GM19238 (cell line): ENCODE results near the gene DST.
A peak's percentile ranks its signal among the peaks of the same experiment; 100 is the strongest.
"Not testable (repeated sequence)": the region's sequence is repeated elsewhere in the genome, so short reads cannot be mapped to it uniquely, and the experiment has no call there.

Experiments
- DNase-seq: peaks from one replicate; pipeline ENCODE4 v3.0.0; 2011; ENCODE audit warnings: low spot score; ENCODE audit not compliant: insufficient read length

Gene DST

DNA sequence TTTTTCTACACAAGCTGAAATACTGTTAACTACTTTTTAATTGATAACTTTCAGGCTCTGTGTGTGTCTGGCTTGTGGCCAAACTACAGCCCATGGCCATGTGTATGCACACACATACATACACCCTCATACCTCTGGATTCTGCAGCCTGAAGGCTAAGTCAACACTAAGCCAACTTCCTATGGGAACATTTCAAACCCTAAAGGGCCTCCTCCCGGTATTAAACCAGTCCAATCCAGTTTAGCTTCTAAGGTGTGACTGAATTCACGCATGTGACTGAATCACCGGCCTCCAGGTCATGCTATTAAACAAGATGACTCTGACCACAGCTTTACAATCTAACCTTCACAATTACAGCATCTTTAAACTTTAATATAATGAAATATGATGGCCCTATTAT is 20.7 kb upstream of the DST start:
- no peak for DNase-seq

DNA sequence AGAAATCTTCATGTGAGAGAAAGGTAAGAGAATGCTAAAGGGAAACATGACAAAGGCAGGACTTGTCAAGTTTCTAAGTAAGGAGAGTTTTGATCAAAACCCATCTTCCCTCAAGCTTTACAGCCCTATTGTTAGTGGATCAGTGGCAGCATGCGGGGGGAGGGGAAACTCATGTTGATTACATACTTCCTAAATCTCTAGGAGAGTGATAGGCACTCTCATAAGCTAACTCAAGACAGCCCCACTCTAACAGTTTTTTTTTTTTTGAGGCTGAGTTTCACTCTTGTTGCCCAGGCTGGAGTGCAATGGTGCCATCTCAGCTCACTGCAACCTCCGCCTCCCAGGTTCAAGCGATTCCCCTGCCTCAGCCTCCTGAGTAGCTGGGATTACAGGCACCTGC is 18.6 kb upstream of the DST start:
- not testable (repeated sequence) for DNase-seq

DNA sequence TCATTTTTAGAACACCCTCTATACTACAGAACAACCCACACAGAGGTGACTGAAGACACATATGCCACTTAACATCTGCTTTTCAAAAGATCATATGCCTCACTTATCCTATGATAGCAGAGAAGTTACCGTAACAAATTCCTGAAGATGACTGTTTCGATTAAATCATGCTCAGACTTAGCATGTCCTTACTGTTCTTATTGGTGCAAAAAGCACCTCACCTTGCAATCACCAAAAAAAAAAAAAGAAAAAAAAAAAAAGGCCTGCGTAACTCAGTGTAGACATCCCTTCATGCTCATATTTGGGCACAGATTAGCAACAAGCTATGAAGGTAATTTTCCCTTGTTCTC is 17.7 kb upstream of the DST start:
- no peak for DNase-seq

DNA sequence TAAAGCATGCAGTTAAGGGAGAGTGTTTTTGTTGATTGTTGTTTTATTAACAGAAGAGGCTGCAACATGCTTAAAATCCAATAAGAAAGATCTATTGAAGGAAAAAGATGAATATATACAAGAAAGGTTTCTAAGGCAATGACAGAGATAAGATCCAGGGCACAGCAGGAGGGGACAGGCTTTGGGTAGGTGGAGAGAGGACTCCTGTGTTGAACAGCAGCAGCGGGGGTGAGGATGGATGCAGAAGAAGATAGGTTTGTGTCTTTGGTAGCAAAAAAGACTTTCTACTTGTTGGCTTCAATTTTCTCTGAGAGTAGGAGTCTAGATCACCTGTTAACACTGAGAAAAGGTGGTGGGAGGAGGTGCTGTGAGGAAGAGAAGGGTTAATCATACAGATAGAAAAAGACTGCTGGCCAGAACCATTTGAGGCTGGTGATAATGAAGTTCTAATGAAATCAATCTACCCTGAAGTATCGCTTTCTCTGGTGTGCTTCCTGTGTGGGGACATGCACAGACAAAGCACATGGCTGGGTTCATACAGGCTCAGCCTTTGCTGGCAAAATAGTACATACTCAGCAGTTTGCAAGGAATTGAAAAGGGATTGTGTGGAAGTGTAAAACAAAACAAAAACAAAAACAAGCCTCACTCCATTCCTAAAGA is 17.2 kb upstream of the DST start:
- peak; percentile 5 for DNase-seq

DNA sequence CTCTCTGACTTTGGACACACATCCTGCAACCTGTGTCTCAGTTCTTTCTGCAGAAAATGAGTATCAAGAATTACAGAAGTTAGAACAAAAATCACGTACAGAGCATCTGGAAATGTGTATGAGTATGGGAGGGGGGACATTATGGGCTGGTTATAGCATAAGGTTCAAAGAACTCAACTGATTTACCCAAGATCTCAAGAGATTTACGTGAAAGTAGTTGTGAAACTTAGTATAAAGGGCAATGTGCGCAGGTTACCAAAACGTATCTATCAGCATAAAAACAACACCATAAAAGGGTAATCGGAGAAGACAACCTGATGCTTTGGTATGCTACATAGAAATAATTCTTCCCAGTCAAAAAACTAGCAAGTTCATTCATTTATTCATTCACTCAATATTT is 15.6 kb upstream of the DST start:
- no peak for DNase-seq

DNA sequence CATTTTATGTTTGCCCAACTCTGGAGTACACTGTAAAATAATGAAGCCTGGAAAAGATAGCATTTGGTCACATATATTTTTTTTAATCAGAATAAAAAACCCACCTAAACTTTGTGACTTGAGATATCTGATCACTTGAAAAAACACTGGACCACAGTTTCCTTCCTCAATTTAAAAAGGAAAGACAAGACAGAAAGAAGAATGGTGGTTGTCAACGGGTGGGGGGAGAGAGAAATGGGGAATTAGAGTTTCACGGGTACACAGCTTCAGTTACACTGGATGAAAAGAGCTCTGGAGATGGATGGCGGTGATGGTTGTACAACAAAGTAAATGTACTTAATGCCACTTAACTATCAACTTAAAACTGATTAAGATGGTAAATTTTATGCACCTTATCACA is 14.7 kb upstream of the DST start:
- no peak for DNase-seq

DNA sequence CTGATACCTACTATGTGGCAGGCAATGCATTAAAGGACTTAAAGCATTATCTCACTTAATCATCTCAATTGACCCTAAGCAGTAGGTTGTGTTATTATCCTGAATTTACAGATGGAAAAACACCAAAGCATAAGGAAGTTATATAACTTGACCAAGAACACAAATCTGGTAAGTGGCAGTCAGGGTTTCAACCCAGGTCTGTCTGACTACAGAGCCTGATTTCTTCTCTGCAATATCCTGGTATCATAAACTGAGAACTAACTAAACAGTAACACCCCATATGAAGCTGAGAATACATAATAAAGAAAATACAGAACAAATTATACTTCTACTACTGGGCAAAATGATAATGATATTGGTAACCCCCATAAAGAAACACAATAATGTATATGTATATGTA is 13.8 kb upstream of the DST start:
- no peak for DNase-seq

DNA sequence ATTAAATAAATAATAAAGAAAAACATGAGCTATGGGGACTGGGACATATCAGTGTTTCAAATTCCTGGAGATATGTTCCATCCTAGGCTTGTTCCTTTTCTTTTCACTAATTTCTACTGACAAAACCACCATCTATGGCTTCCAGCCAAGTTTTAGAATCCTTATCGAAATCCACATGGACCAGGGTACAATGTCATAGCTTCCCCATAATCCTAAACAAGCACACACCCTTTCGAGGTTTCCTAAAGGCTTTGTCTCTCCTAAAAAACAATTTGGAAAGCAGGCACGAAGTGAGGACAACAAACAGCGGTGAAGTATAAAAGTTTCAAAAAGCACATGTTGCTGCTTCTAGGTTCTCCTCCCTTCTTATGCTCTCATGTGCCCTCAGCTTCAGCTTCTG is 13.3 kb upstream of the DST start:
- DNase-seq: no peak

DNA sequence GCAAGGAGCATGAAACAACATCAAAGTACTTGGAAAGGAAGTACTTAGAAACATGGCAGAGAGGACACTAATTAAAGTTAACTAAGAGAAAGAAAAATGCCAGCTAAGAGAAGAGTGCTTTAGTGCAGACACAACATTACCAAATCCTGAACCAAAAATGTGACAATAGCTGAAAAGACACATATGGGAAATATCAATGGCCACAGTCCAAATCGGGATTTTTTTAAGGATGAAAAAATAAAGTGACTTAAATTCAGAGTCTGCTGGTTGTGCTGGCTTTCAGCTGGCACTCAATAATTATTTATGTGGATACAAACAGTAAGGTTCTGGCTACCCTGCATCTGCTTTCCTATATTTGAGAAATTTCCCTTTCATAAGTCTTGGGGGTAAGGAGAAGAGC is 12.6 kb upstream of the DST start:
- DNase-seq: no peak

DNA sequence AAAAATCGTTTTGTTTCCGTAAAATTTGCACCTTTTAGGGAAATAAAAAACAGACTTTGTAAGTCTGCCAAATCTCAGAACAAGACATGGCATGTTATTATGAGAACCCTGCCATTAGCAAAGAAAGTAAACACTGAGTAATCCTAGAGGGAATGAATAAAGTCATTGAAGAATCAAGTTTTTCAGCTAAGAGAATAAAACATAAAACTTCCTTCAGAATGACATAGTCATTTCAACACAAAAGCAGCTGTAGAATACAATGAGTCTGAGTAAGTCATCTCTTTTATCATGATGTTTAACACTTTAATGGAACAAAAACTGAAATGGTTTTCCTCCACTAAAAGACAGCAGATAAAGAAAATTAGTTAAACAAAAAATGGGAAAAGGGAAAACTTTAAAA is 10.3 kb upstream of the DST start:
- DNase-seq: no peak

DNA sequence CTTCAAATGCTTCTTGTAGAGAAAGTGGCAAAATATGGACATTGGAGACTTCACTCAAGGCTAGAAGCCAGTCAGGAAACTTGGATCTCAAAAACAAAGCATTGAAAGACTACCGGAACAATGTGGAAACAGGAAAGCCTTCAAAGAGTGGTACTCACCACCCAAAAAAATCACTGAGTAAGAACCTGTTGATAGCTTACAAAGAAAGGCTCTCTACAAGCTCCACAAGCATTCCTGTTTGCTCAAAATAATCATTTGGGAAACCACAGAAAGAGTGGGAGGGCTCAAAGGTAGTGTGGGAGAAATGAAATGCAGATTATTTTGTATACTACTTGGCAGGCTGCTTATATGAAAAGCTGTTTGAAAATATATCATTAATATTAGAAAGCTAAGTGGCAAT is 9.5 kb upstream of the DST start:
- DNase-seq: no peak

DNA sequence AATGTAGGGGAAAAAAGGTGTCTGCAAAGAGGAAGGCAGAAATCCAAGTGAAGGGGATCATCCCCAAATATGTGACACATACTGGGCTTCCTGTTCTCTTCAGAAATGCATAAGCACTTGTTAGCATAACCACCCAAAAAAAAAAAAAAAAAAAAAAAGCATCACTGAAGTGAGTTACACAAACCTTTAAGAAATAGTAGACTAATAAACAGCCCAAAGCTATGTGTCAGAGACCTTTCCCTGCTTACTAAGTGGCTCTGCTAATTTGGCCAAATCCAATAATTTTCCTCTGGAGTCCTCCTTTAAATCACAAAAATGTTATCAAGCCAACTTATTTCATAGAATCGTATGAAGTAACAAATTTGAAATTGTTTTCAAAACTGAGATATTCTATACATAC is 7.5 kb upstream of the DST start:
- no peak for DNase-seq

DNA sequence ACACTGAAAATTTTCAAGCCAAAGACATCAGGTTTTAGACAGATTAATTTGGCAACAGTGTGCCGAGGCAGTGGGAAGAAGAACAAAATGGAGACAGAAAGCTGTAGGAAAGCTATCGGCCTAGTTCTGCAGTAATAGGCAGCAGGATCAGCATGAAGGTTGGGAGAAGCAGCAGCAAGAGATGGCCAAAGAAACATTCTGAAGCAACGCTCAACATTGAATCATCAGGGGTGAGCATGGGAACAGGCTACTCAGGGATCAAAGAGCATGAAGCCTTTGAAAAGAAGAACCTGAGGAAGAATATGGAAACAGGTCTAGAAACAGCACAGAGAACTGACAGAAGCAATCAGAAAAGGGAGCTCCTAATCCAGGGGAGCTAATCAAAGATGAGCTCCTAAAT is 7.1 kb upstream of the DST start:
- no peak for DNase-seq

DNA sequence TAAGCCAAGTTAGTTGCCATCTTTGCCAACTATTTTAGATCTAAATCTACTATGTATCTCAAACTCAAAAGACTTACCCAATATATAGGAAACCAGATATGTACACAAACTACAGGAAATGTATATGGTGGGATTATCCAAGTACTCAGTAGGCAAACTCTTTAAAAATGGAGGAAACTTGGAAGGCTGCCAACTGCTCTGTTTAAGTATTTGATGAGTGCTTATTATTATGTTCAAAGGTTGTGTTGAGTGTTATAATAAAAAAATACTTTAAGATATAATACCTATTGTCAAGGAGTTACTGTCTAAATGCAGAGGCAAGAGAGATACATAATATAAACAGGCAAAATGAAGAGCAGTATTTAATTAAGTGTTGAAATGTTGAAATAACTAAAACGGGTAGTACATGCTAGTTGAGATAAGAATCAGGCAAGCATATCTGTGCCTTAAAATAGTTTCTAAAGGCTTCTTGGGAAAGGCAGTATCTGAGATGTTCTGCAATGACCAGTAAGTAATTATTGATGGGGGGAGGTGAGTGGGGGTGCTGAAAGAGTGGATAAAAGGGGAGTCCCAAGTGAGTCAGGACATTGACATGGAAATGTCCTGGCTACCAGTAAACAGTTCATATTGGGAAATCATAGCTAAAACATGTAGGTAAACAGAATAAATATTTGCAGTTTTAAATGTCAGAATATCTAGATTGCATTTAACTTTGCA is 6.5 kb upstream of the DST start:
- DNase-seq: no peak

DNA sequence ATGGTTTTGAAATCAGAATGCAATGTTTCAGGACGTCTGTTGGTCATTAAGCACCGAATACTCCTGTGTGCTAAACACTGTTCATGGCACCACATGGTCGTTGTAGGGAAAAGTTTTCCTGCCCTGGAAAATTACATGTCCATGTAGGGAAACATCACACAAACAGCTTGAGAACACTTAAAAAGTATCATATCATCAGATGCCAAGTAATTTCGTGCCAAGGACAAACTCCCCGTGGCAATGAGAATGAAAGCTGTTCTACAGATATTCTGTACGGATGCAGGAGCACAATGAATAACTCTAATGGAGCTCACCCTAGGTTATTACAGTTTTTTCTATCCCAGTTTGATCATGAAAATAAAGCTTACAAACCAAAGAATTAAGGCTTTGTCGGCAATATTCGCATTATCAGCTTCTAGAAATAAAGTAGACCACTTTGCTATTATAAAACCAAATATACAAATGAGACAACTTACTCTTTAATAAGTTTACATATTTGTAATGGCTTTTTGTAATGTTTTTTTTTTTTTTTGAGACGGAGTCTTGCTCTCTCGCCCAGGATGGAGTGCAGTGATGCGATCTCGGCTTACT is 4.6 kb upstream of the DST start:
- DNase-seq: no peak

DNA sequence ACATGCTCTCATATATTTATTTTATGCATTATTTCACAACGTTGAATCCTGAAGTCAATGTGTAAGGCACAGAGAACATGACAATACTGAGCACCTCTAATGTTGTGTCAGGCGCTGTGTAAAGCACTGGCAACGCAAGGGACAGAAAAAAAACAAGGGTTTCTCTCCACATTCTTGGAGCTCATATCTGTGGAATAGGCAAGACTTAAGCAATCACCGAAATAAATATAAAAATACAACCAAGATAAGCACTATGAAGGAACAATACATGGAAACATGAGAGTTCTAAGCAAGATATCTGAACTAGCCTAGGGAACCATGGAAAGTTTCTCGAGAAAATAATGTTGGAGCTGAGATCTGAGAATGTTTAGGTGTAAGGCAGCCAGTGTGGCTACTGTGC is 1.7 kb upstream of the DST start:
- DNase-seq: no peak

DNA sequence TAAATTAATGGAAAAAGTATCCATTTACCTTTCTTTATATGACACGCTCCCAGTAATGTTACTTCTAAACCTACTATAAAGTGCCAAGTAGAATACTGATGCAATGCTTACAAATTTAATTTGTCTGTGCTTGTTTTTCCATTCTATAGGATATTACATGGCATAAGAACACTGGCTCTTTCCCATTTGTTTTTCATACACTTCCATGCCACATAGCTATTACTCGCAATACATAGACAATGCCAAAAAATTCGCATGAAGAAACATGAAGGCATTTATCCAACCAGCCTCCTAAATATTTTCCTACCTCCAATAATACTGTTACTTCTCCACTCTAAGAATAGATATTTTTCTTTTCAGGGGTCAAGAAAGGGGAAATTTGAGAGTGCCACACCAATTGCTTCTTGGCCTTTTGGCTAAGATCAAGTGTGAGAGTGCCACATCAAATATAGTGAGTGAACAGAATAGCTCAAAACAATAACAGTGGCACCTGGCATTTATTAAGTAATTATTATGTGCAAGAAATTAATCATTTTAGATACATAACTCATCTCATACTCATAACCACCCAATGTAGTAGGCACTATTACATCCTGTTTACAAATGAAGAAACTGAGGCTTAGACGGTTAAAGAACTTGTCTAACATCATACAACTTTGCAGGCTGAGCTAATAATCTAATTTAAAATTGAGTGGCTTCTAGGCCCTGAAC is 845 bp upstream of the DST start:
- DNase-seq: no peak

DNA sequence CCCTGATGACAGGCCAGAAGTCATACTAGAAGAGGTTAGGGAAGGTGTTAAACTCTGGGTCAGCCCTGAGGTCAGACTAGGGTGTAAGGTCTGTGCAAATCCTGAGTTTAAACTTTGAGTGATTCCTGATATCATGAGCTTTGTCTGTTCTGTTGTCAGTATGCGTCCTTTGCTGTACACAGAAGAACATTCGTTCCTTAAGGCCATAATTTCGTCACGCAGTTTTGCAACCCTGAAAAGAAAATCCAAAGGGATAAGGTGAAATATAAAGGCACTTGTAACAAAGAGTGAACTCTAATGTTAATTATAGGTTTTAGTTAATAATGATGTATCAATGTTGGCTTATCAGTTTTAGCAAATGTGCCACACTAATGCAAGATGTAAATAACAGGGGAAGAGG is 2.3 kb downstream of the DST start:
- DNase-seq: no peak

DNA sequence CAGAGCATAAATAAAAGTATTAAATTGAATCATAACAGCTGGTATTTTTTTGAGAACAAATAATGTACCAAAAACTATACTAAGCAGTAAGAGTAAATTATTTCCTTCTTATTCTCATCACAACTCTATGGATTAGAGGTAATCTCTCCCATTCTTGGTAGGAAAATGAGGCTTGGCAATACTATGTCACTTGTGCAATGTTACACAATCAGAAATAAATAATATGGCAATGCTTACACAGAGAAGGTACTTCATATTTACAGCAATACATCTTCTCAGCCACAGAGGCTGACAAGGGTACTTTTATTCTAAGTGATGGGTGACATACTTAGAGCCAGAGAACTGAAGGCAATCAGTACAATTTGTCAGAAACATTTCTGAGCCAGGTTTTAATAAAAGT is 3.9 kb downstream of the DST start:
- DNase-seq: no peak

DNA sequence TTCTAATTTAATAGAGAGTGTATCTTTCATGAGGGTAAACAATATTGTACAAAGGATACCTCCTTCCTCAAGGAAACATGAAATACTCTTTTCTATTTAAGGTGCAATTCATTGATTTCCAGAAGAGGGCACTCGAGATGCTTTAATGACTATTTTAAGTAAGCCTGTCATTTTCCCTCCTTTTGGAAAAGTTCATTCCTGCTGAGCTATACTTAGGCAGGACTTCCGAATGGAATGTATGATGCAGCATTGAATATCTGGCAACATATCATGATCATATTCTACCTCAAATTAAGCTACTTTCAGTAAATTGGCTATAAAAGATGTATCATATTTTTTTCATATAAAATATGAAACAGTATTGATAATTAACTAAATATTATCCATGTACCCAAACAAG is 5.0 kb downstream of the DST start:
- DNase-seq: no peak

DNA sequence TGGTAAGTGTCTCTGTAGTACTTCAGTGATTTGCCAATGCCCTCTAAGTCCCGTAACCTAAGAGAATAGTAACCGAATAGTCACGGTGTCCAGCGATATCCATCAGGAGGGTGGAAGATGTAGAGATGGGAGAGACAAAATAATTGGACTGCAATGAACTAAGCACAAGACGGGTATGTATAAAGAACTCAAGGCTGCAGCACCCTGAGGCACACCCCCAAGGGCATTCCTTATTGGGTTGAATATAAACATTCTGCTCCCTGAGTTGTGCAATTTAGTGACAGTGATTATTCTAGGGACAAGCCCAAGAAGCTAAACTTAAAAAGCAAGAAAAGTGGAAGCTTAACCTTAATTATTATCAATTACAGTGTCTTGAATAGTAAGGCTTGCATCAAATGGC is 14.6 kb downstream of the DST start:
- no peak for DNase-seq

DNA sequence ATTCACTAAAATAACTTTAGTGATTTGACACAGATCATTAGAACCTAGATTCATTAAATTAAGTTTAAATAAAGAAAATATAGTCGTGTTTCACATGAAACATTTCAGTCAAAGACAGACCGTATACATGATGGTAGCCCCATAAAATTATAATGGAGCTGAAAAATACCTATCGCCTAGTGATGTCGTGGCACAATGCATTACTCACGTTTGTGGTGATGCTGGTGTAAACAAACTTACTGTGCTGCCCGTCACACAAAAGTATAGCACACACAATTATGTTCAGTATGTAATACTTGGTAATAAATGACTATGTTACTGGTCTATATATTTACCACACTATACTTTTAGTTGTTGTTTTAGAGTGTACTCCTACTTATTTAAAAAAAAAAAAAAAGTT is 17.3 kb downstream of the DST start:
- DNase-seq: no peak

DNA sequence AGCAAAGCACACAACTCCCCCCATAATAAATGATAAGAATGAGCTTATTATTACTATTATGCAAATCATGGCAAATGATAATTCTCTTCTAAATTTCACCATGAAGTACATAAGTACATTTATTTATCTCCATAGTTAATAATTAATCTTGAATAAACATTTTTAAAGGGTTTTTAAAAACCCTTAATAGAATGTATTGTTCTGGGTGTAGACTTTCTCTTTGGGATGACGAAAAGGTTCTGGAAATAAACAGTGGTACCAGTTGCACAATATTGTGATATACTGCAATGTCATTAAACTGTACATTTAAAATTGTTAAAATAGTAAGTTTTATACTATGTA is 18.0 kb downstream of the DST start:
- DNase-seq: no peak
